ENCODE measurements around the gene ANKRD49.

ANKRD49 gene

DNA sequence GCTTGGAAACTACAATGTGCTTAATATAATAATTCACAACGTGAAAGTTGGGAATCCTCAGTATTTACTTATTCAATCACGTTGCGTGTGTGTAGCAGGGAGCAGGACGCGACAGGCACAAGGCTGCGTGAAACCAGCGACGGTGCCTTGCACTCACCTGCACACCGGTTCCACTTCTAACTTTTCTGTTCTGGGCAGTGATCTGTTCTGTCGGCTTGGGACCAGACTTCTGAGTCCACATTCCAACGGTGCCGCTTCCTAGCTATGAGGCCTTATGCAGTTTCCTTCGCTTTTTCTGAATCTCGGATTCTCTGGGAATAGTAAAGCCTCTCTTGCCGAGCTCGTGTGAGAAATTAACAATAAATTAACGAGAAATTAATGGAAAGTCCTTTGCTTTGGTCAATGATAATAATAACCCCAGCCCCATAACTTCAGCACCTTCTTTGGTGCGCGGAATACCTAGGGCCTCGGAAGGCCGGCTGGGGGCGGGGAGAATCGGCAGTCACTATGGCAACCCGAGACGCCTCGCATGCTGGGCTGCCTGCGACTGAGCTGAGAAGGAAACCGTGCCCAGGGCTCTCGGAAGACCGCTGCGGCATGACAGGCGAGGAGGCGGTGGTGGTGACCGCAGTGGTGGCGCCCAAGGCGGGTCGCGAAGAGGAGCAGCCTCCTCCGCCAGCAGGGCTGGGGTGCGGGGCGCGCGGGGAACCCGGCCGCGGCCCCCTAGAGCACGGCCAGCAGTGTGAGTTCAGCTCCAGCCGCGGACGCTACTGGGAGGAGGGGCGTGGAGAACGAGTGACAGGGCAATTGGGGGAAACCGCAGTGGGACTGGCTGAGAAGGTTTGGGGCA lies 18.4 kb downstream of the ANKRD49 start, which contains the start of gene C11orf97:
C11orf97 (plus strand) TSS at position 530 of the 850 bp plus-strand sequence; CDS start at position 598, 68 bp downstream.
- no peak for DNase-seq

DNA sequence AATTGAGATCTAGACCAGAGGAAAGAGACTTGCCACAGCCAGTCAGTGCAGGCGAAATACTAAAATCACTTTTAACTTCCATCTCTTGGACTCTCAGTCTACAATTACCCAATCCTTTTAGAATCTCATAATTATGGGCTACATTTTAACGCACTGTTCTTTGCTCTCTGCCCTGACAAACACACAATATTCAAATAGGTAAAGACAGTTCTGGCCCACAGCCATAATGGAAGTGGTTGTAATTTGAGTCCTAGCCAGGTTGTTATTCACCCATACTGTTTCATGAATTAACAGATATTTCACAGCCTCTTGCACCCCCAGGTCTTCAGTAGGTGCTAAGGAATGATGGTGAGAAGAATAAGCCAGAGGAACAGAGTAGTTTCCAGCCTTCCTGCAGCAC lies 19.3 kb downstream of the ANKRD49 start:
- no peak for DNase-seq

DNA sequence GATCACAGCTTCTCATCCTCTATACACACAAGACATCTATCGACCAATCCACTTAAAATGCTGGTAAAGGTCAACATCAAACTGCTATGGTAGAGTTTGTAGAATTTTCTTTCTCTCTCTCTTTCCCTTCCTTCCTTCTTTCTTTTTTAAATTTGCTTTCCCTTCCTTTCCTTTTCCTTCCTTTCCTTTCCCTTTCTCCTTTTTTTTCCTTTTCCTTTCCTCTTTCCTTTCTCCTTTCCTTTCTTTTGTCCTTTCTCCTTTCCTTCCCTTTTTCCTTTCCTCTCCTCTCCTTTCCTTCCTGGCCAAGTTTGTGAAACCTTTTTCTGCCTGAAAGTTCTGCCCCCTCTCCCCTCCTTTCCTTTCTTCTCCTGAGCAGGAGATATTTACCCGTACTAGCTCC lies 21.6 kb downstream of the ANKRD49 start:
- DNase-seq = no peak

DNA sequence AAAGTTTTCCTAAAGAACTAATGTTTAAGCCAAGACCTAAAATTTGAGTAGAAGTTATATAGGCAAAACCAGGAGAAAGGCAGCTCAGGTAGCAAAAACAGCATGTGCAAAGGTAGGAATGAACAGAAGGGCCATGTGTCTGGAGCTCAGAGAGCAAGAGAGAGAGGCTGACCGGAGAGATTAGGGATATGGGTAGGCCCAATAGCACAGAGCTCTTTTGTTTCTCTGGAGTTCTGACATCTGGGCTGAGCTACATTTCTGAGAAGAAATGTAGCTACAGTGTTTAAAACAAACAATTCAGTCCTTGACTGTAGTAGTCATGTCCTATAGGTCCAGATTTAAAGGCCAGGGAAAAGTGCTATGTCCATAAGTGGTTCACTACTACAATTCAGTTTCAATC lies 22.9 kb downstream of the ANKRD49 start:
- no peak for DNase-seq

DNA sequence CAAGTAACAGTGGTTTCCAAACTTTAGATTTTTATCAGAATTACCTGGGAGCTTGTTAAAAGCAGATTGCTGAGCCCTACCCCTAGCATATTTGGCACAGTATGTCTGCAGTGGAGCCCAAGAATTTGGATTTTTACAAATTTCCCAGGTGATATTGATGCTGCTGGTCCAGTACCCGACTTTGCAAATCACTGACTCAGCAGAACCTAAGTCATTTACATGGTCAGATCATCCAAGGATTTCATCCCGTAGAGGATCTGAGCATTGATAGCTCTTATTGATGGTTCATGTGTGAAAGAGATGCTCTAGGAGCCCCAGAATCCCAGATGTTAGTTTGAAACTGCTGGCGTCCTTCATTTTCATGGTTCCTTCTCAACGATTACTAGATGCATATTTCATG lies 24.5 kb downstream of the ANKRD49 start:
- no peak for DNase-seq

DNA sequence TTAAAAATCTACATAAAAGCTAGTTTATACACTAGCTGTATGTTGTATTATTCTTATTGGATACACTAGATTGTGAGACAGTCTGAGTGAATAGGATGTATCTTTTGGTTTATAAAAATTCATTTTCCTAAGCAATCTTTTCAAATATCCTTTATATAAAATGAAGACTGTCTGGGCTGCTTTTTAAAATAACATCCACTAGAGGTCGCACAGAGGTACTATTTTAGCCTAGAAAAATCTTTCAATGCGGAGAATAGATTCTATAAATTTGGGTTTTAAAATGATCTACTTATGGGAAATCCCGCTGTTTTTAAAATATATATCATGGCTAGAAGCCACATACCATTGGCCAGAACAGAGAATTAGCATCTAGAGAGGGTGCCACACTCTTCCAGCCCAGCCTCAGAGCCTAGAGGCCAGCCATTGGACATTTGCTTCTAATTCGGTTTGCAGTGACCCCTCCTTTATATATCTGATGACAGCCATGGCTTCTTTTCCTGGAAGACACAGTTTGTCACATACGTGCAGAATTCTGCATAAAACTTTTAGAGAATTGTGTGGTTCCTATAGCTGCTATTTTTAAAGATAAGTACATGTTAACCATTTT lies 25.8 kb downstream of the ANKRD49 start:
- DNase-seq = peak; percentile 19

DNA sequence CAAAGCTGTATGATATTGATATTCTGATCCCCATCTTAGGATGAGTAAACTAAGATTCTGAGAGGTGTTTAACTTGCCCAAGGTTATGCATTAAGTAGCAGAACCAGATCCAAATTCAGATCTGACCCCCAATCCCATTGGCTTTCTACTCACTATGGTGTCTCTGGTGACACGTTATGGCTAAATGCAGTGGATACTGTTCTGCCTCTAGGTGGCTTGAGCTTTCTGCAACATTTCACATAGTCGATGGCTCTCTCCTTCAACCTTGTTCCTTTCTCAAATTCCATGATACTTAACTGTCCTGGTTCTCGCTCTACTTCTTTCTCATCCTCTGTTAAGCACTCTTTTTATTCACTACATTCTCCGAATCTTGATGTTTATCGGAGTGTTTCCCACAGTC lies 27.9 kb downstream of the ANKRD49 start:
- DNase-seq = no peak

DNA sequence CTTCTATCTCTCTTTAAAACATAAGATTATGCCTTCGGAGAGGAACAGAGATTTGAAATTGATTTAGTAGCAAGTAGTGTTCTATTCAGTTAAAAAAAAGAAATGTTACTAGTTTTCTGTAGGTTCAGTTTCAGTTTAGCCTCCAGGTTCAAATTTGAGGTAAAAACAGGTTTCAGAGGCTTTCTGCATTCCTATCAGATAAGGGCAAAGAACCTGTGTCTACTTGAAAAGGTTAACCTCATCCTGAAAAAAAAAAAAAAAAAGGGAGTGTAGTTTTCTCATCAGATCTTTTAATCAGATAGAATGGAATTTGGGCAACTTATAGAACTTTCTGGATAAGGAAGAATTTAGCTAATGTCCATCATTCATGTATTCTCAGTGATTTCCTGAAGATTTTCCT lies 30.6 kb downstream of the ANKRD49 start:
- no peak for DNase-seq

DNA sequence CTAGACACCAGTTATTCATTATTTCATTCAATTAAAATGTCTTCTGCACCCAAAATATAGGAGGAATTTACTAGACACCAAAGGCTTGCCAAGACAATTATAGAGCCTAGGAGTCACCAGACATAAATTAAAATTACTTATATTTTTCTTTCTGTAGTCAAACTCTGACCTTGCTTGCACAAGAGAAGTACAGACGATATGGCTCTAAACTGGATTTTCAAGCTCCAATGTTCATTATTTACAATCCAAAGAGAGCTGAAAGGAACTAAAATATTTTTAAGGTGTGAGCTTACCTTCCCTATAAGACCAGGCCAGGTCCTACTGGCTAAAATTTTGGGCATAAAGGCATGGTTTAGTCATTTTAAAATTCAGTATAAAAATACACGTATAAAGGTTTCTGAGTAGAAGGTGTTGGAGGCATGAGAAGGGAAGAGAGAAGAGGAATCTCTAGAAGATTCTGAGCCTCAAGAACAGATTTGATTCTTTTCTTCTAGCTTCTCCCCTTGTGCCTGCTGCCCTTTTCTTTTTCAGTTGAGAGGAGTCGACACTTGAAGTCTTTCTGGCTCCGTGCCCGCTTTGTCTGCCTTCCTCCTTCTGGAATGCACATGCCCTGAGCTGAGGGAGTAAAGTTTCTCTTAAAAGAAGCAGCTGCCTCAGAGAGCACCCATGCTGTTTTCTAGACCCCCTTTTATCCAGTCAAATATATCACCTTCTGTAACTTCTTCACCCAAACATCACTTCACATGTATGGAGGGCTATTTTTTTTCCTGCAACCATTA lies 32.0 kb downstream of the ANKRD49 start:
- peak; percentile 16 for DNase-seq

DNA sequence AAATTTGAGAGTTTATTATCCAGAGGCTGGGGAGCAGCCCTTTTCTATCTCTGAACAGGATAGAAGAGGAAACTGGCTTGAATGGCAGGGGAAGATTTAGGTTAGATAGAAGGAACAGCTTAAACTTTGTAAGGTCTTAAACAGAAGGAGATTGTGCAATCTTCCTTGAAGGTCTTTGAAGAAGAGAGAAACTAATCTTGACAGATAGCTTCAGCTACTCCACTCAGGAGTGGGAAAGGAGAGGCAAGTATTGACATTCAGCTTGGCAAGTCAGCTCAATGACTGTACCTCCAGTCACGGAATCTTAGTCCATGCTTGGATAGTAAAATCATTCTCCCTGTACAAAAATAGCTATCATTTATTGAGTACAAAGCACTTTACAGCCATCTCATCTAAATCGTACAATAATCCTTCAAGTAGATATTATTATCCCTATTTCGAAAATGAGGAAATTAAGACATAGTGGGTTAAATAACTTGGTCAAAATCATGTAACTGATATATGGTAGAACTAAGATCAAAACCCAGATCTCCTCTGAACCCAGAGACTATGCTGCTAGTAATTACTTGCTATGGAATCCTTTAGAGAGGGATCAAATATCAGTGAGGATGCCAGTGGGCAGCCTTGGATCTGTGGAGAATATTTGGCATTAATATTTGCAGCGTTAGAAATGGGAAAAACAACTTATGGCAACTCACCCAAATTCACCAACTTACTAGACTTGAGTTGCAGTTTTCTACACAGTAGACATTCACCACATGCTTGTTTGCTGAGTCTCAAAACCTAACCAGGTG lies 33.1 kb downstream of the ANKRD49 start:
- DNase-seq = peak; percentile 20

DNA sequence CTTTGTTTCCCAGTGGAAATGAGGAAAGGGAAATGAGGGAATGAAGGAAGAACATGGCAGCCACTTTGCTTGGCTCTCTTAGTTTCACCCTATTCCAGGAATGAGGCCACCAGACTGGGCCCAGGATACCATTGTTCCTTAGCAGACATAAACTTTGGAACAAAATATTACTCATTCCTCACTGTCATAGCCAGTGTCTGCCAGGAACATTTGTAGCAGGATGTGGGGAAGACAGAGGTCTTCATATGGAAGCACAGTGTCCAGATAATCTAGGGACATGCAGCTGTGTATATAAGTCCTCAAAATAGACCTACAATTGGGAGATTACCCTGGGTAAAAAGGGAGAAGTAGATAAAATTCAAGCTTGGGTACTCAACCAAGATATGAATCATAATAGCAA lies 34.8 kb downstream of the ANKRD49 start:
- DNase-seq = no peak

DNA sequence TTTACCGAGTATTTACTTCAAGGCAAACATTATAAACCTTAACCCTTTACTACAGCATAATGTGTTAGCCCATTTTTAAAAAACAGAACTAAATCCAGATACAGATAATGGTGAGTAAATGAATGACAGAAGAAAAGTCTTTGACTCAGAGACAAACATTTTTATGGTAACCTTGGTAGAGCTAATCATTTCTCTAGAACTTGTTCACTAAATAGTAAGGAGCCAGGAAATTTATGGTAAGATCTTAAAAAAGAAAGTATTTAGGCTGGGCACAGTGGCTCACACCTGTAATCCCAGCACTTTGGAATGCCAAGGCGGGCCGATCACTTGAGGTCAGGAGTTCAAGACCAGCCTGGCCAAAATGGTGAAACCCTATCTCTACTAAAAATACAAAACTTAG lies 38.4 kb downstream of the ANKRD49 start:
- DNase-seq = no peak

DNA sequence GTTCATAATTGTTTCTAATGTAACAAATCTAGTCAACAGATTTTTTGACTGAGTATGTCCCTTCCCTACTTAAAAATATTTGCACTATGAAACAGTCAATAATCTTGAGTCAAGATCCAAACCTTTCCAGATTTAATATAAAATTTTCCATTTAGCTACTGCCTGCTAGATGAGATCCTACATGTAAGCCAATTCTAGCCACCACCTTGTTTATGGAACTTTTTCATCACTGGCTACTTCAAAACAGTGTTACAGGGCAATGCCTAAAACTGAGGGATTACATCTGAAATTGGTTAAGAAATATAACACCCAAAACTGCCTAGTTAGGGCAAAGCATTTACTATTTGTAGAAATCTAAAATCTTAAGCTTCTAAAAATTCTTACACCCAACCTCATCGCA lies 39.4 kb downstream of the ANKRD49 start:
- no peak for DNase-seq

DNA sequence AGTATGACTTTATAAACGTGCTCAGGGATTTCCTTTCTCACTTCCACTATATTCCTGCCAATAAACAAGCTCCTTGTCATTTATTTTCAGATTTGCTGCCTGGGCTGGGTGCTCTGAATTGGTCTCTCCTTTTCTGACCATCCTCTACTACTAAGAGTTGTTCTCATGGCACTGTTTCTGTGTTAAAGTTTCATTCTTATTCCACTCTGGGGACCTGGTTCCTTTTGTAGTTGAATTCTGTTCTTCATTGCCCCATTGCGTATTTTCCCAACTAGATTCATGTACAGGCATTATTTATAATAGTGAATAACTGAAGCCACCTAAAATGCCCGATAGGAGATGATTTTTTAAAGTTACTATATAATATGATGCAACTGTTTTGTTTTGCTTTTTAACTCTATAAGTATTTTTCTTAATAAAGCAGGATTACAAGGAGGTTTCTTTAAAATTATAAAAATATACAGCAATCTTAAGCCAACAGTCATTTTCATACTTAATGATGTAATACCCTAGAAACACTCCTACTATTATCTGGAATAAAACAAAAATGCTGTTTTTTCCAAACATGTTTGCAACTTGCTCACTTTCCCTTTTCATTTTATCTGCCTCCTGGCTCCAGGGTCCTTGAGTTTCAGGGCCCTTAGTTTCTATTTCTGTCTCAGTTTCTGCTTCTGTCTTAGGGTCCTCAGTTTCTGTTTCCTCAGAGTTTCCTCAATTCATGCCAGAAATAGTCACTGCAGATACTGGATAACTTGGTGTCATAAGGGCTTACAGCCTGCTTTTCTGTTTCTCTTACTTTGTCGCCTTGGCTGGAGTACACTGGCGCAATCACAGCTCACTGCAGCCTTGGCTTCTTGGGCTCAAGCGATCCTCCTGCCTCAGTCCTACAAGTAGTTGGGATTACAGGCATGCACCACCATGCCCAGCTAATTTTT lies 40.2 kb downstream of the ANKRD49 start:
- no peak for DNase-seq

DNA sequence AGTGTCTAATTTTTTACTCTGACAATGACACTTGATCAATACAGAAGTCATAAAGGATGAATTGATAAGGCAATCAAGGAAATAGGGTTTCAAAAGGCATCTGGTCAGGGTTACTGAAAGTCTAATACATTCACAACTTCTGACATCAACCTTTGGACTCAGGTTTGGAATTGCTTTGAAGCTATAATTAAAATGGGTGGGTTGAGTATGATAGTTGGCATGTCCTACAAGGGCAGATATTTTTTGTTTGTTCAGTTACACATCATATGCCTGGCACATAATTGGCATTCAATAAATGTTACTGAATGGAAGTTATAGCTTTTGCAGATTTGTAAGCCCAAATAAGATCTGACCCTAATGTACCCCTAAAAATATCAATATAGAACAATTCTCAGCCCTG lies 42.6 kb downstream of the ANKRD49 start:
- DNase-seq = no peak

DNA sequence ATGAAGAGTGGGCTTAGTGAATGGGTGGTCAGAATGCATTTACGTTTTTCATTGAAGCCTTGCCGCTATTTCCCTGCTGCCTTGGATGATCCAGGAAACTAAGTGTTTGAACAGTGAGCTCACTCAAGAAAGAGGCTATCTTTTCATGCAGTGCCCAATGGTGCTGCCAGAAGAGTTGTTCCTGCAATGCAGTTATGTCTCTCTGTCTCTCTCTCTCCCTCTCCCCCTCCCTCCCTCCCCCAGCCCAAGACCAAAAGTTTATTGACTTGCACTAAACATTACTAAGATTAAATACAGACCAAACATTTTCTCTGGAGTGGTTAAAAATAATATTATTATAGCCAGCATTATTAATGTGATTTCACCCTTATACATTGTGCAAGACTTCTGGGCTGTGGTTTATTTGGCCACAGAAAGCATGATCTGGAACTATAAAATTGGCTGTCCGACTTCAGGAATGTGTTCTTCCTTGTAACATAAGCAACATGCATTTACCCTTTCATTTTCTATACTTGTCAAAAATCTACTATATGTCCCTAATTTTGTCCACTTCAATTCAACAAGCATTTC lies 43.3 kb downstream of the ANKRD49 start:
- no peak for DNase-seq

DNA sequence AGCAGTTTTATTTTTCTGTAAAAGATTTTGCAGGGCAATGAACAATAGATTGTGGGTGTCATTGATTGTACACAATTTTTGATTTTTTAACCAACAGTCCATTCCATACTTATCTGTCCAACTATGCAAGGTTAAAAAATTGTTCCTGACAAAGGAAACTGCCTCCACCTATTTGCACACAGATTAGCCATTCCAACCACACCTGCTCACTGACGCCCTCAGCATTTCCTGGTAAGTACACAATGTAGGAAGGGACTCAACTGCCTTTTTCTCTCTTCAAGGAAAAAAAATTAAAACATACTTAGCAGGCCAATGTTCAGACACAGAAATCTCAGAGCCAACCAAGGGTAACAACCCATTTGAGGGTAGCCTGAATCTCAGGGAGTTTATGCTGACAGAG lies 45.6 kb downstream of the ANKRD49 start:
- DNase-seq = no peak

DNA sequence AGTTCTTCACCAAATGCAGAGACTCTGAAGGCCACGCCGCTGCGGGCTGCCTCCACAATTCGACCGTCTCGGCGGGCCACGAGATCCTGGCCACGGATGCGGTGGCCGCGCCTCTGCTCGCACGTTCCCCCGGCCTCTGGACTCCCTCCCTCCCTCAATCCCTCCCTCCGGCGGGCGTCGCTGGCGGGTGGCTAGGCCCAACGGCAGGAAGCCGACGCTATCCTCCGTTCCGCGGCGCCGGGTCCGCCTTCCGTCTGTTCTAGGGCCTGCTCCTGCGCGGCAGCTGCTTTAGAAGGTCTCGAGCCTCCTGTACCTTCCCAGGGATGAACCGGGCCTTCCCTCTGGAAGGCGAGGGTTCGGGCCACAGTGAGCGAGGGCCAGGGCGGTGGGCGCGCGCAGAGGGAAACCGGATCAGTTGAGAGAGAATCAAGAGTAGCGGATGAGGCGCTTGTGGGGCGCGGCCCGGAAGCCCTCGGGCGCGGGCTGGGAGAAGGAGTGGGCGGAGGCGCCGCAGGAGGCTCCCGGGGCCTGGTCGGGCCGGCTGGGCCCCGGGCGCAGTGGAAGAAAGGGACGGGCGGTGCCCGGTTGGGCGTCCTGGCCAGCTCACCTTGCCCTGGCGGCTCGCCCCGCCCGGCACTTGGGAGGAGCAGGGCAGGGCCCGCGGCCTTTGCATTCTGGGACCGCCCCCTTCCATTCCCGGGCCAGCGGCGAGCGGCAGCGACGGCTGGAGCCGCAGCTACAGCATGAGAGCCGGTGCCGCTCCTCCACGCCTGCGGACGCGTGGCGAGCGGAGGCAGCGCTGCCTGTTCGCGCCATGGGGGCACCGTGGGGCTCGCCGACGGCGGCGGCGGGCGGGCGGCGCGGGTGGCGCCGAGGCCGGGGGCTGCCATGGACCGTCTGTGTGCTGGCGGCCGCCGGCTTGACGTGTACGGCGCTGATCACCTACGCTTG lies 50.2 kb downstream of the ANKRD49 start, which contains the start of gene FUT4:
FUT4 (plus strand) TSS at position 227 of the 951 bp plus-strand sequence; CDS start at position 440, 213 bp downstream.
- DNase-seq = peak; percentile 67

DNA sequence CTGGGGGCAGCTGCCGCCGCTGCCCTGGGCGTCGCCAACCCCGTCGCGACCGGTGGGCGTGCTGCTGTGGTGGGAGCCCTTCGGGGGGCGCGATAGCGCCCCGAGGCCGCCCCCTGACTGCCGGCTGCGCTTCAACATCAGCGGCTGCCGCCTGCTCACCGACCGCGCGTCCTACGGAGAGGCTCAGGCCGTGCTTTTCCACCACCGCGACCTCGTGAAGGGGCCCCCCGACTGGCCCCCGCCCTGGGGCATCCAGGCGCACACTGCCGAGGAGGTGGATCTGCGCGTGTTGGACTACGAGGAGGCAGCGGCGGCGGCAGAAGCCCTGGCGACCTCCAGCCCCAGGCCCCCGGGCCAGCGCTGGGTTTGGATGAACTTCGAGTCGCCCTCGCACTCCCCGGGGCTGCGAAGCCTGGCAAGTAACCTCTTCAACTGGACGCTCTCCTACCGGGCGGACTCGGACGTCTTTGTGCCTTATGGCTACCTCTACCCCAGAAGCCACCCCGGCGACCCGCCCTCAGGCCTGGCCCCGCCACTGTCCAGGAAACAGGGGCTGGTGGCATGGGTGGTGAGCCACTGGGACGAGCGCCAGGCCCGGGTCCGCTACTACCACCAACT lies 51.0 kb downstream of the ANKRD49 start:
- no peak for DNase-seq

All from NCI-H446 treated with DMSO at 0.1 percent for 48 hours (cell line).